SK-N-MC (cell line): ENCODE data around the gene KRTAP12-2.
"Not testable (repeated sequence)": the region's sequence is repeated elsewhere in the genome, so short reads cannot be mapped to it uniquely, and the experiment has no call there.

Experiments
- DNase-seq: peaks from one replicate; pipeline ENCODE4 v3.0.0-alpha.2; 2011; ENCODE audit warnings: low read depth, low spot score
- H3K27ac ChIP-seq: fragments of 200-600 bp; sonication (generic); 2 replicates; pipeline ENCODE4 v1.5.1; 2016; ENCODE audit warnings: mixed run types
- H3K36me3 ChIP-seq: fragments of 200-600 bp; sonication (generic); 2 replicates; pipeline ENCODE4 v1.6.1; 2017; ENCODE audit warnings: antibody characterized with exemption, low read length, mixed read lengths; ENCODE audit not compliant: insufficient read depth
- H3K4me3 ChIP-seq: fragments of 200-600 bp; sonication (generic); 2 replicates; pipeline ENCODE4 v1.5.1; 2016
- H3K9ac ChIP-seq: fragments of 200-600 bp; sonication (generic); 2 replicates; pipeline ENCODE4 v1.8.0; 2017; ENCODE audit warnings: mixed run types, mixed read lengths; ENCODE audit not compliant: insufficient read length
- H3K9me3 ChIP-seq: fragments of 200-600 bp; sonication (generic); 2 replicates; pipeline ENCODE4 v1.6.1; 2017; ENCODE audit warnings: low read depth, mild to moderate bottlenecking, antibody characterized with exemption, low read length, moderate library complexity, mixed read lengths
- EZH2 ChIP-seq: fragments of 200-600 bp; sonication (generic); IDR thresholded peaks from one replicate; pipeline ENCODE4 v1.6.1; 2017; ENCODE audit warnings: antibody characterized with exemption
- FOXP2 ChIP-seq: optimal IDR thresholded peaks from 2 replicates; pipeline ENCODE3; 2011; ENCODE audit warnings: mild to moderate bottlenecking, moderate library complexity; ENCODE audit not compliant: insufficient read depth; ENCODE audit errors: extremely low read length, control extremely low read depth
- POLR2AphosphoS5 ChIP-seq: IDR thresholded peaks from 2 replicates; pipeline ENCODE4 v1.6.1; 2012; ENCODE audit warnings: mild to moderate bottlenecking, low read depth, low read length, borderline replicate concordance

The KRTAP12-2 gene

GRCh38 chr21:44687671-44688070 lies 20.9 kb upstream of the KRTAP12-2 start:
- TF ChIP-seq FOXP2 (no peak), EZH2 (no peak), POLR2AphosphoS5 (no peak)
- H3K9ac ChIP-seq: no peak overlapping the region
- H3K36me3 ChIP-seq: peaks cover 16% of the 10 kb centered on the region
- peaks cover under 1% of the 10 kb centered on the region; the same call in 1 of the 2 replicates for H3K9me3 ChIP-seq
- no peak overlapping the region for H3K27ac ChIP-seq
- DNase-seq: no peak
- no peak overlapping the region for H3K4me3 ChIP-seq

DNA sequence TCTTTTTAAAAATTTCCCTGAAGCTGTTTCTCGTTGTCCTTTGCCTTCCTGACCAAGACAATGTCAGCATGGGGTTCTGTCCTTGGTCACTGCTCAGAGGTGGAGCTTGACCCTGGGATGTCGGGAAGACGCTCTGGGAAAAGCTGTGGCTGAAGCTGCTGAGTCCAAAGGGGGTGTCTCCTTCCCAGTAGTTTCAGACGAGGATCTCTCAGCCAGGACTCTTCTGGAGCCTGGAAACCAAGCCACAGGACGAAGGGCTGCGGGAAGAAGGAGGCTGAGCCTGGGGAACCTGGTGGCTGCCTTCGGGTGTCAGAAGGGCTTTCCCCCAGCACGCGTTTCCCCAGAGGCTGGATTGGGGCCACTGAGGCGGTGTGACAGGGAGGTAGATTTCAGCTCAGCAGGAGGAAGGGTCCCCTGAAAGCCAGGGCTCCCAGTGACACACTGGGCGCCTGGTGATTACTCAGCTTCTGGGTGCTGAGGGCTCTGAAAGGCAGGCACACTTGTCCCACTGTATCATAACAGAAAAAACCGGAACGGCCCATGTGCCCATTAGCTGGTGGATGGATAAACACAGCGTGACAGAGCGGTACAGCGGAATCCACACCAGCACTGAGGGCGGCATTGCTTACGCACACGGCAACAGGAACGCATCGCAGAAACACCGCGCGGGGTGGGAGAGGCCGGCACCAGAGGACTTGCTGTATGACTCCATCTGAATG lies 20.3 kb upstream of the KRTAP12-2 start:
- no peaks in the 10 kb centered on the region for H3K9me3 ChIP-seq
- no peak overlapping the region for H3K9ac ChIP-seq
- no peak overlapping the region for H3K27ac ChIP-seq
- H3K4me3 ChIP-seq: no peak overlapping the region
- DNase-seq: no peak
- peaks cover 10% of the 10 kb centered on the region for H3K36me3 ChIP-seq
- TF ChIP-seq EZH2 (no peak), POLR2AphosphoS5 (no peak), FOXP2 (no peak)

DNA sequence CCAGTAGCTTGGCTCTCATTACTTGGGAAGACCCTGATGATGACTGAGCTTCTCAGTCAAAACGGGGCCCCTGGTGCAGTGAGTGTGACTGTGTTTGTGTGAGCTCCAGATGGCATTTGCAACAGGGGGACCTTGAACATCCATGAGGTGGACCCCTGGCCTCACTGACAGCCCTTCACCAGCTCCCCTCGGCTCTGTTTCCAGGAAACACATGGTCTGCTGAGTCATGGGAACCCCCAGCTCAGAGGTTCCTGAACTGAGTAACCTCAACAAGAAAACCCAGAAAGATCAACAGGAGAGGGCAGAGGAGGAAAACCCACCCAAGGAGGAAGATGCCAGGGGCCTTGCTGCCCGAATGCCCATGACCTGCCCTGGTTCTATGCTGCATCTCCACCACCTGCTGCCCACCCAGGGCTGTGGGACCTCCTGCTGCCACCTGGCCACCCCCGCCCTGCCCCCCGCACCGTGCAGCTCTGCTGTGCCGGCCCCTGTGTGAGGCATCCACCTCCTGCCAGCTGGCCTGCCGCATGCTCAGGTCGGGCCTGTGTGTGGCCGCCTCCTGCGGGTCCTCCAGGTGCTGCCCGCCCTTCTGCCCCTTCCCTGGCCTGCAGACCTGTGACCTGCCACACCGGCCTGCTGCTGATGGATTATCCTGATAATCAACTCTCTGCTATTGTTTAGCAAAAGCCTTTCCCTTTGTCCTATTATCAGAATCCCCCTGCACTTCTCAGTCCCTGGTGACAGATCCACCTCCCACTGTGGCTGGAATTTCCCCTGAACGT lies 19.5 kb upstream of the KRTAP12-2 start:
- no peak for TF ChIP-seq EZH2
- no peak for TF ChIP-seq FOXP2
- no peak for TF ChIP-seq POLR2AphosphoS5
- Histone ChIP-seq H3K27ac (no peak overlapping the region), H3K4me3 (no peak overlapping the region), H3K36me3 (peaks cover 7% of the 10 kb centered on the region; the same call in 1 of the 2 replicates), H3K9me3 (no peaks in the 10 kb centered on the region), H3K9ac (no peak overlapping the region)
- no peak for DNase-seq

- H3K36me3 ChIP-seq, H3K9me3 ChIP-seq, DNase-seq, H3K9ac ChIP-seq, H3K4me3 ChIP-seq, H3K27ac ChIP-seq: not testable (repeated sequence)
Observed at GRCh38 chr21:44685050-44685449, 18.3 kb upstream of the KRTAP12-2 start.

- H3K9me3 ChIP-seq: no peaks in the 10 kb centered on the region
- TF ChIP-seq POLR2AphosphoS5 (no peak), EZH2 (no peak), FOXP2 (no peak)
- H3K36me3 ChIP-seq: peaks cover 7% of the 10 kb centered on the region; the same call in 1 of the 2 replicates
- no peak overlapping the region for H3K27ac ChIP-seq
- DNase-seq: no peak
- no peak overlapping the region for H3K4me3 ChIP-seq
- H3K9ac ChIP-seq: no peak overlapping the region
Observed at GRCh38 chr21:44684483-44684882, 17.8 kb upstream of the KRTAP12-2 start.

GRCh38 chr21:44684077-44684476 lies 17.4 kb upstream of the KRTAP12-2 start:
- no peak for DNase-seq
- Histone ChIP-seq H3K27ac (no peak overlapping the region), H3K9ac (no peak overlapping the region), H3K9me3 (no peaks in the 10 kb centered on the region), H3K36me3 (peaks cover 7% of the 10 kb centered on the region; the same call in 1 of the 2 replicates), H3K4me3 (no peak overlapping the region)
- TF ChIP-seq FOXP2 (no peak), EZH2 (no peak), POLR2AphosphoS5 (no peak)

- no peak for TF ChIP-seq FOXP2
- TF ChIP-seq POLR2AphosphoS5: no peak
- no peak for TF ChIP-seq EZH2
- Histone ChIP-seq H3K9ac (no peak overlapping the region), H3K4me3 (no peak overlapping the region), H3K9me3 (no peaks in the 10 kb centered on the region), H3K36me3 (peaks cover 18% of the 10 kb centered on the region; the same call in 1 of the 2 replicates), H3K27ac (no peak overlapping the region)
- no peak for DNase-seq
Observed at GRCh38 chr21:44682580-44683151, 15.9 kb upstream of the KRTAP12-2 start.

DNA sequence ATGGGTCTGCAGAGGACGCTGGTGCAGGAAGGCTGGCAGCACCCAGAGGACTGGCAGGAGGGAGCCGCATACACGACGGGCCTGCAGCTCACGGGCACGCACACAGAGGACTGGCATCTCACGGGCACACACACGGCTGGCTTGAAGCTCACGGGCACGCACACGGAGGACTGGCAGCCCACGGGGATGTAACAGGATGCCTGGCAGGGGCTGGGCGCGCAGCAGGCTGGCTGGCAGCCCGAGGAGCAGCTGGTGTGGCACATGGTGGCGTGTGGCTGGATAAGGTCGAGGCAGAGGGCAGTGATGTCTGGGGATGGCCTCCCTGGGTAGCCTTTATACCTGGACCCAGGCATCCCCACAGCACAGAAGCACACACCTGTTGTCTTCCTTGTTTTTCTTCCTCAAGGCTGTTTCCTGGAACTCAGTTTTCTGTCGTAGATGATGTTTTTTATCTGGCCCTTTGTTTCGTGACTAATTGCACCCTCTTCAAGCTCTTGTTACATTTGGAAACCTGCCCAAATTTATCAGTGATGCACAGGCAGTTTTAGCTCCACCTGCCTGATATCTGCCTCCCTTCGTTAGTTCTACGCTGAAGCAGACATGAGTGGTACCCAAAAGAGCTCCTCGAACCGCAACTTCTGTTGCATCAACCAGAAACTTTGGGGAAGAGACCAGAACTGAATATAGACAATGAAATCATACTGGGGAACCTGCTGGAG lies 15.3 kb upstream of the KRTAP12-2 start, which contains the start of gene KRTAP12-1:
TSS of gene KRTAP12-1 (minus strand) at position 303 of the 719 bp plus-strand sequence. CDS start at position 263, 40 bp downstream.
- no peaks in the 10 kb centered on the region for H3K9me3 ChIP-seq
- no peak within 1 kb of the TSS for H3K4me3 ChIP-seq
- H3K36me3 ChIP-seq: peaks cover 17% of the 10 kb centered on the region; the same call in 1 of the 2 replicates
- no peak within 1 kb of the TSS for H3K9ac ChIP-seq
- H3K27ac ChIP-seq: no peak within 1 kb of the TSS
- no peak for TF ChIP-seq FOXP2
- no peak for TF ChIP-seq POLR2AphosphoS5
- TF ChIP-seq EZH2: no peak
- no peak for DNase-seq
